HEK293 (cell line): ENCODE data around the gene IRAK2.

Experiments
- FEZF1 ChIP-seq: fragments of 450-650 bp; formaldehyde crosslinking; IDR thresholded peaks from 2 replicates; pipeline ENCODE4 v1.5.1; 2016; ENCODE audit warnings: missing biosample characterization, missing genetic modification characterization
- GLIS2 ChIP-seq: fragments of 450-650 bp; formaldehyde crosslinking; IDR thresholded peaks from 2 replicates; pipeline ENCODE4 v1.5.1; 2016; ENCODE audit warnings: missing biosample characterization, missing genetic modification characterization
- SCRT2 ChIP-seq: fragments of 450-650 bp; formaldehyde crosslinking; IDR thresholded peaks from 2 replicates; pipeline ENCODE4 v1.5.1; 2016; ENCODE audit warnings: missing biosample characterization, missing genetic modification characterization
- SP7 ChIP-seq: fragments of 450-650 bp; formaldehyde crosslinking; IDR thresholded peaks from 2 replicates; pipeline ENCODE4 v1.5.1; 2016; ENCODE audit warnings: missing biosample characterization, missing genetic modification characterization
- ZBTB20 ChIP-seq: fragments of 450-650 bp; formaldehyde crosslinking; IDR thresholded peaks from 2 replicates; pipeline ENCODE4 v1.5.1; 2016; ENCODE audit warnings: missing biosample characterization, missing genetic modification characterization
- ZNF175 ChIP-seq: fragments of 450-650 bp; formaldehyde crosslinking; IDR thresholded peaks from 2 replicates; pipeline ENCODE4 v1.5.1; 2016; ENCODE audit warnings: missing biosample characterization, missing genetic modification characterization
- ZNF202 ChIP-seq: fragments of 450-650 bp; formaldehyde crosslinking; IDR thresholded peaks from 2 replicates; pipeline ENCODE4 v1.5.1; 2016; ENCODE audit warnings: missing biosample characterization, missing genetic modification characterization, borderline replicate concordance
- ZNF24 ChIP-seq: fragments of 450-650 bp; formaldehyde crosslinking; IDR thresholded peaks from 2 replicates; pipeline ENCODE4 v1.5.1; 2016; ENCODE audit warnings: missing biosample characterization, missing genetic modification characterization
- ZNF280D ChIP-seq: fragments of 450-650 bp; formaldehyde crosslinking; IDR thresholded peaks from 2 replicates; pipeline ENCODE4 v1.5.1; 2016; ENCODE audit warnings: missing biosample characterization, missing genetic modification characterization
- ZNF335 ChIP-seq: fragments of 450-650 bp; formaldehyde crosslinking; conservative IDR thresholded peaks from 2 replicates; pipeline ENCODE4 v1.5.1; 2016; ENCODE audit warnings: missing biosample characterization, missing genetic modification characterization
- ZNF366 ChIP-seq: fragments of 450-650 bp; formaldehyde crosslinking; conservative IDR thresholded peaks from 2 replicates; pipeline ENCODE4 v1.5.1; 2016; ENCODE audit warnings: missing biosample characterization, missing genetic modification characterization
- ZNF391 ChIP-seq: fragments of 450-650 bp; formaldehyde crosslinking; IDR thresholded peaks from 2 replicates; pipeline ENCODE4 v1.5.1; 2016; ENCODE audit warnings: low read depth, missing biosample characterization, missing genetic modification characterization, borderline replicate concordance
- ZNF398 ChIP-seq: fragments of 450-650 bp; formaldehyde crosslinking; IDR thresholded peaks from 2 replicates; pipeline ENCODE4 v1.5.1; 2017; ENCODE audit warnings: missing biosample characterization, missing genetic modification characterization
- ZNF426 ChIP-seq: fragments of 450-650 bp; formaldehyde crosslinking; IDR thresholded peaks from 2 replicates; pipeline ENCODE4 v1.5.1; 2017; ENCODE audit warnings: missing biosample characterization, missing genetic modification characterization, mild to moderate bottlenecking, inconsistent platforms, moderate library complexity
- ZNF510 ChIP-seq: fragments of 450-650 bp; formaldehyde crosslinking; IDR thresholded peaks from 2 replicates; pipeline ENCODE4 v1.5.1; 2018; ENCODE audit warnings: mild to moderate bottlenecking, missing genetic modification characterization, missing biosample characterization; ENCODE audit not compliant: insufficient replicate concordance
- ZNF654 ChIP-seq: fragments of 450-650 bp; formaldehyde crosslinking; IDR thresholded peaks from 2 replicates; pipeline ENCODE4 v1.5.1; 2016; ENCODE audit warnings: low read depth, missing biosample characterization, missing genetic modification characterization
- ZNF658 ChIP-seq: fragments of 450-650 bp; formaldehyde crosslinking; IDR thresholded peaks from 2 replicates; pipeline ENCODE4; 2016; ENCODE audit warnings: missing biosample characterization, missing genetic modification characterization
- ZNF660 ChIP-seq: fragments of 450-650 bp; IDR thresholded peaks from 2 replicates; pipeline ENCODE4 v1.5.1; 2018; ENCODE audit warnings: missing biosample characterization, mild to moderate bottlenecking, missing genetic modification characterization
- ZNF664 ChIP-seq: fragments of 450-650 bp; formaldehyde crosslinking; IDR thresholded peaks from 2 replicates; pipeline ENCODE4 v1.5.1; 2016; ENCODE audit warnings: missing biosample characterization, missing genetic modification characterization
- ZNF670 ChIP-seq: fragments of 450-650 bp; formaldehyde crosslinking; IDR thresholded peaks from 2 replicates; pipeline ENCODE4 v1.5.1; 2016; ENCODE audit warnings: missing biosample characterization, missing genetic modification characterization, low read depth
- ZNF677 ChIP-seq: fragments of 450-650 bp; IDR thresholded peaks from 2 replicates; pipeline ENCODE4 v1.5.0; 2018; ENCODE audit warnings: missing biosample characterization, mild to moderate bottlenecking, missing genetic modification characterization, moderate library complexity
- ZNF701 ChIP-seq: fragments of 450-650 bp; formaldehyde crosslinking; IDR thresholded peaks from 2 replicates; pipeline ENCODE4 v1.5.1; 2016; ENCODE audit warnings: missing biosample characterization, missing genetic modification characterization
- ZNF747 ChIP-seq: fragments of 450-650 bp; formaldehyde crosslinking; IDR thresholded peaks from 2 replicates; pipeline ENCODE4 v1.5.1; 2016; ENCODE audit warnings: missing biosample characterization, missing genetic modification characterization
- ZNF792 ChIP-seq: fragments of 450-650 bp; formaldehyde crosslinking; IDR thresholded peaks from 2 replicates; pipeline ENCODE4 v1.5.1; 2016; ENCODE audit warnings: missing biosample characterization, missing genetic modification characterization
- ZNF837 ChIP-seq: fragments of 450-650 bp; formaldehyde crosslinking; IDR thresholded peaks from 2 replicates; pipeline ENCODE4 v1.5.1; 2016; ENCODE audit warnings: missing biosample characterization, missing genetic modification characterization
- TF ChIP-seq, protein P1 (sequence below): fragments of 450-650 bp; formaldehyde crosslinking; IDR thresholded peaks from 2 replicates; pipeline ENCODE4 v1.5.1; 2016; ENCODE audit warnings: missing biosample characterization, missing genetic modification characterization
- TF ChIP-seq, protein P2 (sequence below): fragments of 450-650 bp; formaldehyde crosslinking; IDR thresholded peaks from 2 replicates; pipeline ENCODE4 v1.5.1; 2016; ENCODE audit warnings: missing biosample characterization, missing genetic modification characterization
- TF ChIP-seq, protein P3 (sequence below): fragments of 450-650 bp; formaldehyde crosslinking; IDR thresholded peaks from 2 replicates; pipeline ENCODE4 v1.5.1; 2016; ENCODE audit warnings: missing biosample characterization, missing genetic modification characterization

The IRAK2 gene

GRCh38 chr3:10248984-10249748 lies 84.4 kb downstream of the IRAK2 start (continued):
- TF ChIP-seq ZNF280D (tag by site-specific recombination) (no peak), GLIS2 (tag by site-specific recombination) (peak; percentile 83), ZNF664 (tag by site-specific recombination) (no peak), ZNF792 (no peak), ZNF391 (tag by site-specific recombination) (no peak), SCRT2 (tag by site-specific recombination) (no peak), SP7 (tag by site-specific recombination) (no peak), ZNF335 (peak; percentile 90), ZNF658 (no peak), ZNF747 (tag by site-specific recombination) (no peak), FEZF1 (tag by site-specific recombination) (no peak), ZBTB20 (tag by site-specific recombination) (peak; percentile 83), ZNF510 (tag by site-specific recombination) (no peak), ZNF660 (tag by site-specific recombination) (no peak), ZNF24 (tag by site-specific recombination) (no peak), ZNF175 (tag by site-specific recombination) (no peak), ZNF426 (tag by site-specific recombination) (no peak), ZNF366 (tag by site-specific recombination) (no peak), ZNF701 (tag by site-specific recombination) (no peak), ZNF677 (no peak), ZNF654 (tag by site-specific recombination) (no peak), ZNF670 (tag by site-specific recombination) (no peak), ZNF837 (tag by site-specific recombination) (no peak), ZNF398 (tag by site-specific recombination) (peak; percentile 43; the same call in 1 of the 2 replicates), ZNF202 (no peak)
- TF ChIP-seq, protein P1, sequence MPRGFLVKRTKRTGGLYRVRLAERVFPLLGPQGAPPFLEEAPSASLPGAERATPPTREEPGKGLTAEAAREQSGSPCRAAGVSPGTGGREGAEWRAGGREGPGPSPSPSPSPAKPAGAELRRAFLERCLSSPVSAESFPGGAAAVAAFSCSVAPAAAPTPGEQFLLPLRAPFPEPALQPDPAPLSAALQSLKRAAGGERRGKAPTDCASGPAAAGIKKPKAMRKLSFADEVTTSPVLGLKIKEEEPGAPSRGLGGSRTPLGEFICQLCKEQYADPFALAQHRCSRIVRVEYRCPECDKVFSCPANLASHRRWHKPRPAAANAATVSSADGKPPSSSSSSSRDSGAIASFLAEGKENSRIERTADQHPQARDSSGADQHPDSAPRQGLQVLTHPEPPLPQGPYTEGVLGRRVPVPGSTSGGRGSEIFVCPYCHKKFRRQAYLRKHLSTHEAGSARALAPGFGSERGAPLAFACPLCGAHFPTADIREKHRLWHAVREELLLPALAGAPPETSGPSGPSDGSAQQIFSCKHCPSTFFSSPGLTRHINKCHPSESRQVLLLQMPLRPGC (tag by site-specific recombination), result 0 out of 2 replicates have a peak, but pooled peaks have one; percentile 17
- TF ChIP-seq, protein P2, sequence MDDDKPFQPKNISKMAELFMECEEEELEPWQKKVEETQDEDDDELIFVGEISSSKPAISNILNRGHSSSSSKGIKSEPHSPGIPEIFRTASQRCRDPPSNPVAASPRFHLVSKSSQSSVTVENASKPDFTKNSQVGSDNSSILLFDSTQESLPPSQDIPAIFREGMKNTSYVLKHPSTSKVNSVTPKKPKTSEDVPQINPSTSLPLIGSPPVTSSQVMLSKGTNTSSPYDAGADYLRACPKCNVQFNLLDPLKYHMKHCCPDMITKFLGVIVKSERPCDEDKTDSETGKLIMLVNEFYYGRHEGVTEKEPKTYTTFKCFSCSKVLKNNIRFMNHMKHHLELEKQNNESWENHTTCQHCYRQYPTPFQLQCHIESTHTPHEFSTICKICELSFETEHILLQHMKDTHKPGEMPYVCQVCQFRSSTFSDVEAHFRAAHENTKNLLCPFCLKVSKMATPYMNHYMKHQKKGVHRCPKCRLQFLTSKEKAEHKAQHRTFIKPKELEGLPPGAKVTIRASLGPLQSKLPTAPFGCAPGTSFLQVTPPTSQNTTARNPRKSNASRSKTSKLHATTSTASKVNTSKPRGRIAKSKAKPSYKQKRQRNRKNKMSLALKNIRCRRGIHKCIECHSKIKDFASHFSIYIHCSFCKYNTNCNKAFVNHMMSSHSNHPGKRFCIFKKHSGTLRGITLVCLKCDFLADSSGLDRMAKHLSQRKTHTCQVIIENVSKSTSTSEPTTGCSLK, result no peak
- TF ChIP-seq, protein P3, sequence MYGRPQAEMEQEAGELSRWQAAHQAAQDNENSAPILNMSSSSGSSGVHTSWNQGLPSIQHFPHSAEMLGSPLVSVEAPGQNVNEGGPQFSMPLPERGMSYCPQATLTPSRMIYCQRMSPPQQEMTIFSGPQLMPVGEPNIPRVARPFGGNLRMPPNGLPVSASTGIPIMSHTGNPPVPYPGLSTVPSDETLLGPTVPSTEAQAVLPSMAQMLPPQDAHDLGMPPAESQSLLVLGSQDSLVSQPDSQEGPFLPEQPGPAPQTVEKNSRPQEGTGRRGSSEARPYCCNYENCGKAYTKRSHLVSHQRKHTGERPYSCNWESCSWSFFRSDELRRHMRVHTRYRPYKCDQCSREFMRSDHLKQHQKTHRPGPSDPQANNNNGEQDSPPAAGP (tag by site-specific recombination), result 0 out of 2 replicates have a peak, but pooled peaks have one; percentile 30
